WTC11 (cell line): ENCODE data around the gene ZNF354C. TPM values are rescaled to one million over a fixed set of nuclear protein-coding genes. Genes with fewer than 3 reads are reported as not detected.

ENCODE experiments used
- ATAC-seq: fragments of 200-7000 bp; cut with Tn5 transposase; 2 replicates; pipeline ENCODE4 v1.10.0; 2021; ENCODE audit warnings: mild to moderate bottlenecking, moderate library complexity
- CTCF ChIA-PET: fragments of 300-600 bp; sonication (Branson Sonifier 250); formaldehyde crosslinking; loops from one replicate; lab custom pipeline; 2021; ENCODE audit warnings: antibody characterized with exemption; lab: Charles Lee
- POLR2A ChIA-PET: fragments of 350-600 bp; sonication (Branson Sonifier 250); formaldehyde crosslinking; loops from one replicate; lab custom pipeline; 2021; ENCODE audit warnings: antibody characterized with exemption; lab: Charles Lee
- DNase-seq: peaks from one replicate; pipeline ENCODE4 v3.0.0; 2021; ENCODE audit warnings: low spot score
- H3K27ac Mint-ChIP-seq: 2 replicates; pipeline ENCODE4 v1.8.0; 2021; ENCODE audit warnings: mixed read lengths
- H3K27me3 Mint-ChIP-seq: 2 replicates; pipeline ENCODE4 v1.8.0; 2021; ENCODE audit warnings: low read depth, mild to moderate bottlenecking, moderate library complexity, mixed read lengths
- H3K36me3 Mint-ChIP-seq: 2 replicates; pipeline ENCODE4 v1.8.0; 2021; ENCODE audit warnings: mixed read lengths
- H3K4me1 Mint-ChIP-seq: 2 replicates; pipeline ENCODE4 v1.8.0; 2022; ENCODE audit warnings: mixed read lengths
- H3K4me3 Mint-ChIP-seq: 2 replicates; pipeline ENCODE4 v1.8.0; 2021; ENCODE audit warnings: mild to moderate bottlenecking, moderate library complexity, mixed read lengths
- H3K9me3 Mint-ChIP-seq: 2 replicates; pipeline ENCODE4 v1.8.0; 2021; ENCODE audit warnings: mixed read lengths
- ELF4 ChIP-seq: sonication (generic); formaldehyde crosslinking; IDR thresholded peaks from 2 replicates; pipeline ENCODE4 v1.8.1; 2022; ENCODE audit warnings: low read depth, mild to moderate bottlenecking, moderate library complexity, missing genetic modification reagents
- ESRRA ChIP-seq: sonication (generic); formaldehyde crosslinking; IDR thresholded peaks from 2 replicates; pipeline ENCODE4 v1.8.1; 2022; ENCODE audit warnings: mild to moderate bottlenecking, missing genetic modification reagents, borderline replicate concordance
- FOXP1 ChIP-seq: sonication (generic); formaldehyde crosslinking; IDR thresholded peaks from 2 replicates; pipeline ENCODE4 v1.8.0; 2022; ENCODE audit warnings: missing genetic modification reagents, mild to moderate bottlenecking, moderate library complexity, borderline replicate concordance
- GTF2I ChIP-seq: fragments of 250-450 bp; sonication (Bioruptor Pico); conservative IDR thresholded peaks from 2 replicates; pipeline ENCODE4 v1.4.0; 2021; ENCODE audit warnings: mild to moderate bottlenecking
- HMGA2 ChIP-seq: fragments of 250-450 bp; sonication (Bioruptor Pico); IDR thresholded peaks from 2 replicates; pipeline ENCODE4 v1.4.0; 2021; ENCODE audit warnings: mild to moderate bottlenecking, moderate library complexity
- IRF2 ChIP-seq: sonication (generic); formaldehyde crosslinking; IDR thresholded peaks from 2 replicates; pipeline ENCODE4 v1.8.0; 2022; ENCODE audit warnings: low read depth, missing genetic modification reagents, borderline replicate concordance
- NR1H2 ChIP-seq: sonication (generic); formaldehyde crosslinking; IDR thresholded peaks from 2 replicates; pipeline ENCODE4 v1.9.0; 2021; ENCODE audit warnings: mild to moderate bottlenecking, moderate library complexity, missing genetic modification reagents
- NR2C2 ChIP-seq: sonication (generic); formaldehyde crosslinking; IDR thresholded peaks from 2 replicates; pipeline ENCODE4 v1.8.0; 2022; ENCODE audit warnings: mild to moderate bottlenecking, missing genetic modification reagents
- RORB ChIP-seq: fragments of 250-450 bp; sonication (Bioruptor Pico); IDR thresholded peaks from 2 replicates; pipeline ENCODE4 v1.9.0; 2021; ENCODE audit warnings: mild to moderate bottlenecking
- SMAD4 ChIP-seq: sonication (generic); formaldehyde crosslinking; IDR thresholded peaks from 2 replicates; pipeline ENCODE4 v1.8.0; 2022; ENCODE audit warnings: mild to moderate bottlenecking, missing genetic modification reagents
- TEAD1 ChIP-seq: sonication (generic); formaldehyde crosslinking; IDR thresholded peaks from 2 replicates; pipeline ENCODE4 v1.8.0; 2022; ENCODE audit warnings: mild to moderate bottlenecking, missing genetic modification reagents
- ZBTB21 ChIP-seq: sonication (generic); formaldehyde crosslinking; IDR thresholded peaks from 2 replicates; pipeline ENCODE4 v1.8.1; 2023; ENCODE audit warnings: mild to moderate bottlenecking, missing genetic modification reagents, borderline replicate concordance
- ZNF396 ChIP-seq: fragments of 250-450 bp; sonication (Bioruptor Pico); IDR thresholded peaks from 2 replicates; pipeline ENCODE4 v1.8.0; 2021; ENCODE audit warnings: mild to moderate bottlenecking, moderate library complexity, borderline replicate concordance
- total RNA-seq: library from RNA; stranded (reverse); gene quantifications from 3 replicates; pipeline ENCODE4 v1.2.3, GENCODE V29; 2021
- TF ChIP-seq, protein P1 (sequence below): sonication (generic); formaldehyde crosslinking; IDR thresholded peaks from 2 replicates; pipeline ENCODE4 v1.8.1; 2022; ENCODE audit warnings: mild to moderate bottlenecking, missing genetic modification reagents, moderate library complexity, borderline replicate concordance
- TF ChIP-seq, protein P2 (sequence below): sonication (generic); formaldehyde crosslinking; IDR thresholded peaks from 2 replicates; pipeline ENCODE4 v1.8.0; 2022; ENCODE audit warnings: missing genetic modification reagents
- TF ChIP-seq, protein P3 (sequence below): sonication (generic); formaldehyde crosslinking; IDR thresholded peaks from 2 replicates; pipeline ENCODE4 v1.8.1; 2023; ENCODE audit warnings: mild to moderate bottlenecking, moderate library complexity, missing genetic modification reagents
- TF ChIP-seq, protein P4 (sequence below): sonication (generic); formaldehyde crosslinking; IDR thresholded peaks from 2 replicates; pipeline ENCODE4 v1.8.1; 2023; ENCODE audit warnings: mild to moderate bottlenecking, missing genetic modification reagents, moderate library complexity
- TF ChIP-seq, protein P5 (sequence below): fragments of 250-450 bp; sonication (Bioruptor Pico); IDR thresholded peaks from 2 replicates; pipeline ENCODE4 v2.1.2; 2022; ENCODE audit warnings: mild to moderate bottlenecking, moderate library complexity

Gene ZNF354C
- total RNA-seq, 1 experiment from 2014 or later: 7.9 TPM

DNA sequence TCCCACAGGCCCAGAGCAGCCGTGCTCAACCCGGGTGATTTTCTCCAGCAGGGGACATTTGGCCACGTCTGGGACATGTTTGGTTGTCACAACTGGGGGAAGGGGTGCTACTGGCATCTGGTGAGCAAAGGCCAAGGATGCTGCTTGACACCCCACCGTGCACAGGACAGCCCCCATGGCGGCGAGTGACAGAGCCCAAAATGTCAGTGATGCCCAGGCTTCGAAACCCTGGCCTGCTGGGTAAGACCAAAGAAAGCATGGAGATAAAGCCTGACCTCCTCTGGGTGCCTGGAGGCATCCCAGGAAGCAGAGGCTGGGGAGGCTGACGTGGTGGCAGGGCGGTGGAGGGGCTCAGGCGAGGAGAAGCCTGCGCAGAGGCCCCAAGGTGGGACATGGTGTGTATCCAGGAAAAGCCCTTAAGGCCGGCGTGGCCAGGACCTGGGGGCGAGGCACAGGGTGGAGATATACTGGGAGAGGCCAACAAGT, 66.4 kb downstream of the ZNF354C start (continued):
- no peak for TF ChIP-seq ELF4
- TF ChIP-seq, protein P1, sequence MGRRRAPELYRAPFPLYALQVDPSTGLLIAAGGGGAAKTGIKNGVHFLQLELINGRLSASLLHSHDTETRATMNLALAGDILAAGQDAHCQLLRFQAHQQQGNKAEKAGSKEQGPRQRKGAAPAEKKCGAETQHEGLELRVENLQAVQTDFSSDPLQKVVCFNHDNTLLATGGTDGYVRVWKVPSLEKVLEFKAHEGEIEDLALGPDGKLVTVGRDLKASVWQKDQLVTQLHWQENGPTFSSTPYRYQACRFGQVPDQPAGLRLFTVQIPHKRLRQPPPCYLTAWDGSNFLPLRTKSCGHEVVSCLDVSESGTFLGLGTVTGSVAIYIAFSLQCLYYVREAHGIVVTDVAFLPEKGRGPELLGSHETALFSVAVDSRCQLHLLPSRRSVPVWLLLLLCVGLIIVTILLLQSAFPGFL (CRISPR knock-in tag): no peak

DNA sequence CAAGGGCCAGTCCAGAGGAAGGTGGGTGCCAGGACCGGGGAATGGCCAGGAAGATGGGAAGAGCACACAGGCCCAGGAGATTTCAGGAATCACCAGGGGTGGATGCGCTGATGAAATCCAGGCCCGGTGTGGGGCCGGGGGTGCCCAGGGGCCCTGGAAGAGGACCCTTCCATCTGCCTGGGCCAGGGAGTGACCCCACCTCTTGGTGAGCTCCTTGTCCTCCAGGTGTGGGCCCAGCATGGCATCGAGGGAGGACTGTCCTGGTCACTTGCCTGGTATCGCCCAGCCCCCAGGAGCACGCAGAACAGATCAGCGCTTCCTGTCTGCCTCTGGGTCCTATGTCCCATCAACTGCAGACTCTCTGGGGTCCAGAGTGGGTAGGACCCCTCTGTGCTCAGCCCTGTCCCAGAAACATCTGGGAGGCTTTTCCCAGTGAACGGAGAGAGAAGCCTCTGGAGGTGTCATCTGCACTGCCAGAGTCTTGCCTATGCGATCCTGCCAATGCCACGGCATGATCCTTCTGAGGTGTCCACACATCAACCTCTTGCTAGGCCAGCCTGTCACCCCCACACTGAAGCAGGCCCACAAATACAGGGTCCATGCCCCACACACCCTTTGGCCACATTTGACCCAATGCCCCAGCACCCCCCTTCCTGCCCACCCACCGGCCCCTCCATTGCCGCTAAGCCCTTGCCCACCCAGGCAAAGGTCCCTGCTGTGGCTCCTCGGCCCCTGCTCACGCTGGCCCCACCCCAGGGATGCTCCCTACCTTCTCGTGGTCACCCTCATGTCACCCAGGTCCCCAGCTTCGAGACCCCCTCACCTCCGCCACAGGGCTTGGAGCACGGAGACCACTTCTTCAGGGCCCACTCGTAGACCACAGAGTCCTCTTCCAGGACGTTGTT, 67.2 kb downstream of the ZNF354C start:
- POLR2A ChIA-PET: no interaction called here
- Mint-ChIP-seq H3K4me3 (no peak overlapping the region), H3K9me3 (no peaks in the 10 kb centered on the region), H3K27me3 (no peaks in the 10 kb centered on the region), H3K4me1 (no peaks in the 10 kb centered on the region), H3K36me3 (no peaks in the 10 kb centered on the region), H3K27ac (no peak overlapping the region)
- no peak for ATAC-seq
- TF ChIP-seq, protein P2, sequence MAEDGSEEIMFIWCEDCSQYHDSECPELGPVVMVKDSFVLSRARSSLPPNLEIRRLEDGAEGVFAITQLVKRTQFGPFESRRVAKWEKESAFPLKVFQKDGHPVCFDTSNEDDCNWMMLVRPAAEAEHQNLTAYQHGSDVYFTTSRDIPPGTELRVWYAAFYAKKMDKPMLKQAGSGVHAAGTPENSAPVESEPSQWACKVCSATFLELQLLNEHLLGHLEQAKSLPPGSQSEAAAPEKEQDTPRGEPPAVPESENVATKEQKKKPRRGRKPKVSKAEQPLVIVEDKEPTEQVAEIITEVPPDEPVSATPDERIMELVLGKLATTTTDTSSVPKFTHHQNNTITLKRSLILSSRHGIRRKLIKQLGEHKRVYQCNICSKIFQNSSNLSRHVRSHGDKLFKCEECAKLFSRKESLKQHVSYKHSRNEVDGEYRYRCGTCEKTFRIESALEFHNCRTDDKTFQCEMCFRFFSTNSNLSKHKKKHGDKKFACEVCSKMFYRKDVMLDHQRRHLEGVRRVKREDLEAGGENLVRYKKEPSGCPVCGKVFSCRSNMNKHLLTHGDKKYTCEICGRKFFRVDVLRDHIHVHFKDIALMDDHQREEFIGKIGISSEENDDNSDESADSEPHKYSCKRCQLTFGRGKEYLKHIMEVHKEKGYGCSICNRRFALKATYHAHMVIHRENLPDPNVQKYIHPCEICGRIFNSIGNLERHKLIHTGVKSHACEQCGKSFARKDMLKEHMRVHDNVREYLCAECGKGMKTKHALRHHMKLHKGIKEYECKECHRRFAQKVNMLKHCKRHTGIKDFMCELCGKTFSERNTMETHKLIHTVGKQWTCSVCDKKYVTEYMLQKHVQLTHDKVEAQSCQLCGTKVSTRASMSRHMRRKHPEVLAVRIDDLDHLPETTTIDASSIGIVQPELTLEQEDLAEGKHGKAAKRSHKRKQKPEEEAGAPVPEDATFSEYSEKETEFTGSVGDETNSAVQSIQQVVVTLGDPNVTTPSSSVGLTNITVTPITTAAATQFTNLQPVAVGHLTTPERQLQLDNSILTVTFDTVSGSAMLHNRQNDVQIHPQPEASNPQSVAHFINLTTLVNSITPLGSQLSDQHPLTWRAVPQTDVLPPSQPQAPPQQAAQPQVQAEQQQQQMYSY: no peak
- TF ChIP-seq, protein P3, sequence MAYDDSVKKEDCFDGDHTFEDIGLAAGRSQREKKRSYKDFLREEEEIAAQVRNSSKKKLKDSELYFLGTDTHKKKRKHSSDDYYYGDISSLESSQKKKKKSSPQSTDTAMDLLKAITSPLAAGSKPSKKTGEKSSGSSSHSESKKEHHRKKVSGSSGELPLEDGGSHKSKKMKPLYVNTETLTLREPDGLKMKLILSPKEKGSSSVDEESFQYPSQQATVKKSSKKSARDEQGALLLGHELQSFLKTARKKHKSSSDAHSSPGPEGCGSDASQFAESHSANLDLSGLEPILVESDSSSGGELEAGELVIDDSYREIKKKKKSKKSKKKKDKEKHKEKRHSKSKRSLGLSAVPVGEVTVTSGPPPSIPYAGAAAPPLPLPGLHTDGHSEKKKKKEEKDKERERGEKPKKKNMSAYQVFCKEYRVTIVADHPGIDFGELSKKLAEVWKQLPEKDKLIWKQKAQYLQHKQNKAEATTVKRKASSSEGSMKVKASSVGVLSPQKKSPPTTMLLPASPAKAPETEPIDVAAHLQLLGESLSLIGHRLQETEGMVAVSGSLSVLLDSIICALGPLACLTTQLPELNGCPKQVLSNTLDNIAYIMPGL: no peak
- no peak for TF ChIP-seq NR1H2 (CRISPR knock-in tag)
- TF ChIP-seq ZBTB21 (CRISPR knock-in tag): no peak
- TF ChIP-seq, protein P4, sequence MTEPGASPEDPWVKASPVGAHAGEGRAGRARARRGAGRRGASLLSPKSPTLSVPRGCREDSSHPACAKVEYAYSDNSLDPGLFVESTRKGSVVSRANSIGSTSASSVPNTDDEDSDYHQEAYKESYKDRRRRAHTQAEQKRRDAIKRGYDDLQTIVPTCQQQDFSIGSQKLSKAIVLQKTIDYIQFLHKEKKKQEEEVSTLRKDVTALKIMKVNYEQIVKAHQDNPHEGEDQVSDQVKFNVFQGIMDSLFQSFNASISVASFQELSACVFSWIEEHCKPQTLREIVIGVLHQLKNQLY (CRISPR knock-in tag): no peak
- TF ChIP-seq, protein P5, sequence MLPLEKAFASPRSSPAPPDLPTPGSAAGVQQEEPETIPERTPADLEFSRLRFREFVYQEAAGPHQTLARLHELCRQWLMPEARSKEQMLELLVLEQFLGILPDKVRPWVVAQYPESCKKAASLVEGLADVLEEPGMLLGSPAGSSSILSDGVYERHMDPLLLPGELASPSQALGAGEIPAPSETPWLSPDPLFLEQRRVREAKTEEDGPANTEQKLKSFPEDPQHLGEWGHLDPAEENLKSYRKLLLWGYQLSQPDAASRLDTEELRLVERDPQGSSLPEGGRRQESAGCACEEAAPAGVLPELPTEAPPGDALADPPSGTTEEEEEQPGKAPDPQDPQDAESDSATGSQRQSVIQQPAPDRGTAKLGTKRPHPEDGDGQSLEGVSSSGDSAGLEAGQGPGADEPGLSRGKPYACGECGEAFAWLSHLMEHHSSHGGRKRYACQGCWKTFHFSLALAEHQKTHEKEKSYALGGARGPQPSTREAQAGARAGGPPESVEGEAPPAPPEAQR (CRISPR knock-in tag): no peak
- TF ChIP-seq ESRRA (CRISPR knock-in tag): no peak
- no peak for TF ChIP-seq NR2C2 (CRISPR knock-in tag)
- no peak for TF ChIP-seq RORB (CRISPR knock-in tag)
- no peak for TF ChIP-seq ZNF396 (CRISPR knock-in tag)
- no peak for TF ChIP-seq IRF2 (CRISPR knock-in tag)
- TF ChIP-seq HMGA2 (CRISPR knock-in tag): no peak
- TF ChIP-seq GTF2I (CRISPR knock-in tag): no peak
- TF ChIP-seq FOXP1: no peak
- TF ChIP-seq SMAD4 (CRISPR knock-in tag): no peak
- TF ChIP-seq TEAD1 (CRISPR knock-in tag): no peak
- no peak for DNase-seq
- CTCF ChIA-PET: no interaction called here
